Left lung (tissue), 10 donors: ENCODE data around the gene USP2. TPM values are rescaled to one million over a fixed set of nuclear protein-coding genes. Genes with fewer than 3 reads are reported as not detected.

ENCODE experiments used
- ATAC-seq: fragments of 200-7000 bp; cut with Tn5 transposase; one replicate; pipeline ENCODE4 v1.9.1; 2020; ENCODE audit warnings: moderate library complexity
- DNase-seq, 4 donors: peaks; one replicate each; pipeline ENCODE4 v3.0.0-alpha.2; 2013 to 2020
- H3K27ac ChIP-seq, 2 donors: fragments of 200-600 bp; sonication (generic) in 1 of 2; one replicate each; pipeline versions ENCODE4 v1.5.0 to v1.8.0; 2020 to 2021
- H3K27me3 ChIP-seq, 2 donors: fragments of 200-600 bp; sonication (generic) in 1 of 2; one replicate each; pipeline versions ENCODE4 v1.5.0 to v1.8.0; 2020 to 2021
- H3K36me3 ChIP-seq, 2 donors: fragments of 200-600 bp; sonication (generic) in 1 of 2; one replicate each; pipeline versions ENCODE4 v1.5.0 to v1.8.0; 2020 to 2021
- H3K4me1 ChIP-seq, 2 donors: fragments of 200-600 bp; one replicate each; pipeline ENCODE4 v1.8.0; 2021
- H3K4me3 ChIP-seq, 2 donors: fragments of 200-600 bp; sonication (generic) in 1 of 2; one replicate each; pipeline versions ENCODE4 v1.5.0 to v1.8.0; 2020 to 2021; ENCODE audit warnings: mild to moderate bottlenecking in 1 of 2
- H3K9me3 ChIP-seq, 2 donors: fragments of 200-600 bp; sonication (generic) in 1 of 2; one replicate each; pipeline versions ENCODE4 v1.5.0 to v1.8.0; 2020 to 2021
- intact Hi-C, 2 donors: fragments of 100-400 bp; cut with DNase I; formaldehyde crosslinking; loops; one replicate each; pipeline versions ENCODE4 v1.11.2 to v1.14.2; 2022
- polyA plus RNA-seq, 6 donors: library from polyadenylated mRNA; unstranded; fragments of 120-200 nt; gene quantifications; one replicate each; pipeline ENCODE4 v1.2.1, GENCODE V29; 2013; ENCODE audit not compliant: insufficient read length in 6 of 6
- total RNA-seq, 2 donors: library from RNA; stranded (reverse); fragmentation: NEBNext Ultra II Directional; extraction: Animal tissue kit (Norgen Biotek cat#: 25700); gene quantifications; one replicate each; pipeline ENCODE4 v1.2.1, GENCODE V29; 2021
- TF ChIP-seq, protein P1 (sequence below), 2 donors: fragments of 200-600 bp; sonication (generic) in 1 of 2; IDR thresholded peaks; one replicate each; pipeline versions ENCODE4 v1.5.0 to v1.8.0; 2021; ENCODE audit warnings: antibody characterized with exemption in 2 of 2
- donor health status: DM: no; HTN: yes; CAD: no.
- donor health status: DM: no; HTN: no; CAD: no.

Gene USP2
- total and polyA plus RNA-seq, 8 donors: 2.4 to 5.9 (median 3.4) TPM

DNA sequence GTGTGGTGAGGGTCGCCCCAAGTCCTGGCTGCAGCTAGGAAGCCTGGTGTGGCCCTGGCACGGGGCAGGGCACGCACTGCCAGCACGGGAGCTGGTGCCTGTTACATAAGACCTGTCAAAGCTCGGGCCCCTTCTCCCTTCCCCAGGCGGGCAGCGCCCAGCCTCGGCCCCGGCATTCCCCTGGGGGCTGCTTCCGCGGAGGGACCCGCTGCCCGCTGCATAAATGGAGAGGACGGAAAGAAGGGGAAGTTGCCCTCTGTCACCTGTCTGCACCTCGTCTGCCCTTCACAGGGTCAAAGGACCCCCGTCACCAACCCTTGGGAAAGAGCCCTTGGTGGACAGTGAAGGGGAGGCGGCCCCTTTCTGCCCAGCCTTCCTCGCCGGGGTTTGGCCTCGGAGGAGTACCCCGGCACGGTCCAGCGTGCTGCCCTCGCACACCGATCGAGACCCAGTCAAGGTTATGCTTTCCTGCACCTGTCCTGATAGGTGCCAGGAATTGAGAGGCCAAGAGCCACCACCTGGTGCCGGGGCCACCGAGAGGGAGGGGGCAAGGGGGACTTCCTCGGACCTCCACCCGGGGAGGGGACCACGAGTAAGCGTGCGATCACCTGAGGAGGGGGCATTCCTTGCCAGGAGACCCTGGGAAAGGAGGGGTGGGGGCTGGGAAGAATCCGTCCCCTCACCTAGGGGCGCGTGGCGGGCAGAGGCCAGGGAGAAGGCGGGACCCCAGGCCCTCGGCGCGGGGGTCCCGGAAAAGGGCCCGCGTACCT, 18.2 kb downstream of the USP2 start:
- DNase-seq: no peak
- TF ChIP-seq, protein P1, sequence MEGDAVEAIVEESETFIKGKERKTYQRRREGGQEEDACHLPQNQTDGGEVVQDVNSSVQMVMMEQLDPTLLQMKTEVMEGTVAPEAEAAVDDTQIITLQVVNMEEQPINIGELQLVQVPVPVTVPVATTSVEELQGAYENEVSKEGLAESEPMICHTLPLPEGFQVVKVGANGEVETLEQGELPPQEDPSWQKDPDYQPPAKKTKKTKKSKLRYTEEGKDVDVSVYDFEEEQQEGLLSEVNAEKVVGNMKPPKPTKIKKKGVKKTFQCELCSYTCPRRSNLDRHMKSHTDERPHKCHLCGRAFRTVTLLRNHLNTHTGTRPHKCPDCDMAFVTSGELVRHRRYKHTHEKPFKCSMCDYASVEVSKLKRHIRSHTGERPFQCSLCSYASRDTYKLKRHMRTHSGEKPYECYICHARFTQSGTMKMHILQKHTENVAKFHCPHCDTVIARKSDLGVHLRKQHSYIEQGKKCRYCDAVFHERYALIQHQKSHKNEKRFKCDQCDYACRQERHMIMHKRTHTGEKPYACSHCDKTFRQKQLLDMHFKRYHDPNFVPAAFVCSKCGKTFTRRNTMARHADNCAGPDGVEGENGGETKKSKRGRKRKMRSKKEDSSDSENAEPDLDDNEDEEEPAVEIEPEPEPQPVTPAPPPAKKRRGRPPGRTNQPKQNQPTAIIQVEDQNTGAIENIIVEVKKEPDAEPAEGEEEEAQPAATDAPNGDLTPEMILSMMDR (IDR thresholded peaks at IDR 0.05): no peak
- H3K4me3 ChIP-seq: peak overlapping the region; percentile 25 to 35
- H3K27me3 ChIP-seq: peaks cover 5 to 35% of the 10 kb centered on the region in 2 donors
- H3K4me1 ChIP-seq: peaks cover 7 to 33% of the 10 kb centered on the region in 2 donors
- intact Hi-C loops: no loop called here
- H3K27ac ChIP-seq: no peak overlapping the region
- no peaks in the 10 kb centered on the region for H3K9me3 ChIP-seq
- H3K36me3 ChIP-seq: no peaks in the 10 kb centered on the region
- no peak for ATAC-seq

DNA sequence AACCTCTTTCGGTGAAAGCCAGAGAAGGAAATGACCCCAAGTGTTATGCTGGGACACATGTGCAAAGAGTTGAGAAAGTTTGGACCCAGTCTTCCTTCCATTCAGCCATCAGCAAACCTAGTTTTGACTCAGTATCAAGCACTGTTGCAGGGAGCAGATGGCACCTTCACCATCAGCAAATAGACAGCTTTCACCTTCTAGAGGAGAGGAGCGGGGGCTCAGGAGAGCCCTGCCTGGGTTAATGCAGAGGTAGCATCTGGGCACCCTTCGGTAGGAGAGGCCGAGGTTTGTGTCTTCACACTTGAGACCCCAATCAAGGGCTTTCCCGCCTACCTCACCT, 18.8 kb downstream of the USP2 start:
- H3K27me3 ChIP-seq: peaks cover 5 to 35% of the 10 kb centered on the region in 2 donors
- H3K36me3 ChIP-seq: no peaks in the 10 kb centered on the region
- no peak for DNase-seq
- no peak overlapping the region for H3K27ac ChIP-seq
- intact Hi-C loops: no loop called here
- no peaks in the 10 kb centered on the region for H3K9me3 ChIP-seq
- ATAC-seq: no peak
- TF ChIP-seq, protein P1 (IDR thresholded peaks at IDR 0.05): no peak
- no peak overlapping the region for H3K4me3 ChIP-seq
- H3K4me1 ChIP-seq: peaks cover 7 to 29% of the 10 kb centered on the region in 2 donors

DNA sequence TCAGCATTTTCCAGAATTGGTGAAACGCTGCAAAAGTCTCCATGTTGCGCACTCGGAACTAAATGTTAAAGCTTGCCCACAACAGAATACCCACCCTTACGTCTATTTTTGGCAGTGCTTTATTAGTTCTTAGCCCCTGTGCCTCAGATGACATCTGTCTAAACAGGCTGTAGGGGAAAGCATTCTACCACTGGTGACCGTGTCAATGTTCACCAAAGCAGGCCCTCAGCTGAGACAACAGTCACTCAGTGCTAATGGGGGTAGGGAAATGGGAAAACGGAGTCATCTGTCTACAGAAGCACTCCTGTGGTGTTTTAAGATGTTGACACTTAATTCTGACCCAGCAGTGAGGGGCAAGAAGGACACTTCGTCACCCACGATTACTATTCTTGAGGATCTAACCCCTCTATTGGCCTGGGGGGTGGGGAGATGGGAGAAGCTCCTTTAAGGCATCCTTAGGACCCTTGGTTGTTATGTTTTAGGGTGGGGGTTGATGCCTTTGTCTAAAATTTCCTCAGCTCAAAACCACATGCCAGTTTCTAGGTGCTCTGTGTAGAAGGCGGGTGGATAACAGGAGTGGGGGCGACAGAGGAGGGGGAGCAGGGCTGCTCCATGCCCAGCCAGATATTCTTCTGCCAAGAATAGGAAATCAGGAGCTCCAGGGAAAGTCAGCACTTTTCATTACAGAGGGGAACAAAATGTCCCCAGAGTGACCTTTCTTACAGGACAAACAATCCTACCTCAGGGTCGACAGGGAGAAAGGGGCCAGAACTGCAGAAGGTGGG, 19.4 kb downstream of the USP2 start:
- H3K27ac ChIP-seq: peak overlapping the region in 1 of 2 donors; percentile 39
- no peak for ATAC-seq
- peaks cover 5 to 35% of the 10 kb centered on the region in 2 donors for H3K27me3 ChIP-seq
- H3K4me3 ChIP-seq: no peak overlapping the region
- intact Hi-C loops: no loop called here
- no peaks in the 10 kb centered on the region for H3K9me3 ChIP-seq
- peaks cover 7 to 29% of the 10 kb centered on the region in 2 donors for H3K4me1 ChIP-seq
- H3K36me3 ChIP-seq: no peaks in the 10 kb centered on the region
- TF ChIP-seq, protein P1 (IDR thresholded peaks at IDR 0.05): no peak
- no peak for DNase-seq

DNA sequence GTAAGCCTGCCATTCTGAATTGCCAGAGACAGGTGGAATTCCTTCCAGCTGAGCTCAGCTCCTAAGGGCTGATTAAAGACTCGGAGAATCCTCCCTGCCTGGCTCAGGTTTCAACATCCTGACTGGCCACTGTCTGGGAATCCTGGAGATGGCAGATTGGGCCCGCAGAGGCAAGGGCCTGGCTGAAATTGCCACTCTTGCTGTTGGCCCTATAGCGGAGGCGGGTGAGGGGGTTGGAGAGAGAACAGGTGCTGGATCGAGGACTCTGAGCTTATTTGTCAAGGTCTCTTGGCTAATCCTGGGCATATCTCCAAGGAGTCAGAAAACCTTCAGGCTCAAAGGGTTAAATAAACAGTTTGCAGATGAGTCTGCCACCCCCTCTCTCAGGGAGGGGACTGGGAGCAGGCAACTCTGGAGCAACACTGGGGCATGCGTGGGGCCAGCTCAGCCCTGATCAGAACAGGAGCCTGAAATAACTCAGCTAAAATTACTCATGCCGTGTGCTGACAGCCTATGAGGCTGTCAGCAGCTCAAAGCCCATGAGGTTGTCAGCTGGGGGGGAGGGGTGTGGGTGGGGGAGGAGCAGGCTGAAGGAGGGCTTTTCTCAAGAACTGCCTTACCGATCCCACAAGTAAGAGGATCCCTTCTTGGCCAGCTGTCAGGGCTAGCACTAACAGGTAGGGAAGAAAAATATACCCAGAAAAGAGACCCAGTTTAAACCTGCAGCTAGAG, 20.3 kb downstream of the USP2 start:
- ATAC-seq: peak; percentile 75
- Histone ChIP-seq H3K36me3 (no peaks in the 10 kb centered on the region), H3K4me3 (no peak overlapping the region), H3K4me1 (peaks cover 7 to 32% of the 10 kb centered on the region in 2 donors), H3K27me3 (peaks cover 5 to 41% of the 10 kb centered on the region in 2 donors), H3K27ac (peak overlapping the region in 1 of 2 donors; percentile 39), H3K9me3 (no peaks in the 10 kb centered on the region)
- TF ChIP-seq, protein P1 (IDR thresholded peaks at IDR 0.05): no peak
- DNase-seq: peak in 2 of 4 donors; percentile 62 to 79
- intact Hi-C loops: no loop called here
